ENCODE measurements around the gene KIR3DL1.

KIR3DL1 gene

GRCh38 chr19:54877471-54877870 is 61.2 kb downstream of the KIR3DL1 start:
- no peak for DNase-seq (ENCODE audit: low read depth)
- no peak overlapping the region for H3K4me3 ChIP-seq (ENCODE audit: low read depth, low read length)
- TF ChIP-seq CTCF (conservative IDR thresholded peaks at IDR 0.05; ENCODE audit: low read depth, low read length) = no peak

Measured in choroid plexus epithelial cell (primary cell).